Bronchial epithelial cell (primary cell): ENCODE results near the gene MYO18A. TPM values are rescaled to one million over a fixed set of nuclear protein-coding genes. Genes with fewer than 3 reads are reported as not detected.
"Not testable (repeated sequence)": the region's sequence is repeated elsewhere in the genome, so short reads cannot be mapped to it uniquely, and the experiment has no call there.

ENCODE experiments used
- DNase-seq: peaks from one replicate; pipeline ENCODE4 v3.0.0-alpha.2; 2010; ENCODE audit warnings: low read depth
- FAIRE-seq: peaks from 2 replicates; lab custom pipeline; 2011; peaks lifted over from hg19 to GRCh38; lab: Jason Lieb, UNC
- H3K27me3 ChIP-seq: 2 replicates; pipeline ENCODE4 v1.5.1; 2011; ENCODE audit warnings: low read length; ENCODE audit not compliant: control insufficient read depth, insufficient read depth
- H3K36me3 ChIP-seq: 2 replicates; pipeline ENCODE4 v1.5.1; 2011; ENCODE audit warnings: low read length; ENCODE audit not compliant: control insufficient read depth, insufficient read depth
- H3K4me3 ChIP-seq: 2 replicates; pipeline ENCODE4 v1.5.1; 2011; ENCODE audit warnings: mild to moderate bottlenecking, low read depth, low read length, control low read depth
- total RNA-seq: library from RNA; depleted of rRNA; stranded (reverse); fragments of >200 nt; gene quantifications from 2 replicates; pipeline ENCODE4 v1.2.1, GENCODE V29; 2014
- TF ChIP-seq, protein P1 (sequence below): IDR thresholded peaks from 2 replicates; pipeline ENCODE4 v1.5.1; 2011; ENCODE audit warnings: mild to moderate bottlenecking, moderate library complexity, low read length, control low read depth, inconsistent platforms; ENCODE audit not compliant: insufficient read depth, severe bottlenecking

MYO18A gene
- total RNA-seq, 1 donor from 2014 or later = 23.4 TPM

DNA sequence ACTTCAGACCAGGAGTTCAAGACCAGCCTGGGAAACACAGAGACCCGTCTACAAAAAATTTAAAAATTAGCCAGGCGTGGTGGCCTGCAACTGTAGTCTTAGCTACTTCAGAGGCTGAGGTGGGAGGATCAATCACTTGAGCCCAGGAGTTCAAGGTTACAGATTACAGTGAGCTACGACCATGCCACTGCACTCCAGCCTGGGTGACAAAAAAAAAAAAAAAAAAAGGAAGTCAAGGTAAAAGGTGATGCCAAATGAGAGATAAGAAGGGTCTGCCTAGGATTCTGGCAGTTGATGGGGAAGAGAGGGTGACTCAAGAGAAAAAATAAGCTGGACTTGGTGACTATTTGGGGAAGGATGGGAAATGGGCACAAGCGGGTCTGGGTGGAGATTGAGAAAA is 32.5 kb downstream of the MYO18A start:
- FAIRE-seq (no peak), DNase-seq (no peak)

DNA sequence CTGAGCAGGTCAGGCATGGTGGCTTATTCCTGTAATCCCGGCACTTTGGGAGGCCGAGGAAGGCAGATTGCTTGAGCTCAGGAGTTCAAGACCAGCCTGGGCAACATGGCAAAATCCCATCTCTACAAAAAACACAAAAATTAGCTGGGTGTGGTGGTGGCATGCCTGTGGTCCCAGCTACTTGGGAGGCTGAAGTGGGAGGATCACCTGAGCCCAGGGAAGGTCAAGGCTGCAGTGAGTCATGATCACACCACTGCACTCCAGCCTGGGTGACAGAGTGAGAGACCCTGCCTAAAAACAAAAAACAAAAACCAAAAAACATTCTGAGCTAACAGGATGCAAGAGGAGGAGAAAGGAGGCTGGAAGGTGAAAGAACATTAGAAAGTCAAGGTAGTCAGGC is 33.0 kb downstream of the MYO18A start:
- H3K36me3 ChIP-seq, H3K27me3 ChIP-seq, FAIRE-seq, H3K4me3 ChIP-seq, DNase-seq: not testable (repeated sequence)

More for the DNA sequence above, 32.5 kb downstream of the MYO18A start:
- TF ChIP-seq, protein P1, sequence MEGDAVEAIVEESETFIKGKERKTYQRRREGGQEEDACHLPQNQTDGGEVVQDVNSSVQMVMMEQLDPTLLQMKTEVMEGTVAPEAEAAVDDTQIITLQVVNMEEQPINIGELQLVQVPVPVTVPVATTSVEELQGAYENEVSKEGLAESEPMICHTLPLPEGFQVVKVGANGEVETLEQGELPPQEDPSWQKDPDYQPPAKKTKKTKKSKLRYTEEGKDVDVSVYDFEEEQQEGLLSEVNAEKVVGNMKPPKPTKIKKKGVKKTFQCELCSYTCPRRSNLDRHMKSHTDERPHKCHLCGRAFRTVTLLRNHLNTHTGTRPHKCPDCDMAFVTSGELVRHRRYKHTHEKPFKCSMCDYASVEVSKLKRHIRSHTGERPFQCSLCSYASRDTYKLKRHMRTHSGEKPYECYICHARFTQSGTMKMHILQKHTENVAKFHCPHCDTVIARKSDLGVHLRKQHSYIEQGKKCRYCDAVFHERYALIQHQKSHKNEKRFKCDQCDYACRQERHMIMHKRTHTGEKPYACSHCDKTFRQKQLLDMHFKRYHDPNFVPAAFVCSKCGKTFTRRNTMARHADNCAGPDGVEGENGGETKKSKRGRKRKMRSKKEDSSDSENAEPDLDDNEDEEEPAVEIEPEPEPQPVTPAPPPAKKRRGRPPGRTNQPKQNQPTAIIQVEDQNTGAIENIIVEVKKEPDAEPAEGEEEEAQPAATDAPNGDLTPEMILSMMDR = no peak
- Histone ChIP-seq H3K27me3 (no peaks in the 10 kb centered on the region), H3K36me3 (peaks cover 1% of the 10 kb centered on the region), H3K4me3 (no peak overlapping the region)

DNA sequence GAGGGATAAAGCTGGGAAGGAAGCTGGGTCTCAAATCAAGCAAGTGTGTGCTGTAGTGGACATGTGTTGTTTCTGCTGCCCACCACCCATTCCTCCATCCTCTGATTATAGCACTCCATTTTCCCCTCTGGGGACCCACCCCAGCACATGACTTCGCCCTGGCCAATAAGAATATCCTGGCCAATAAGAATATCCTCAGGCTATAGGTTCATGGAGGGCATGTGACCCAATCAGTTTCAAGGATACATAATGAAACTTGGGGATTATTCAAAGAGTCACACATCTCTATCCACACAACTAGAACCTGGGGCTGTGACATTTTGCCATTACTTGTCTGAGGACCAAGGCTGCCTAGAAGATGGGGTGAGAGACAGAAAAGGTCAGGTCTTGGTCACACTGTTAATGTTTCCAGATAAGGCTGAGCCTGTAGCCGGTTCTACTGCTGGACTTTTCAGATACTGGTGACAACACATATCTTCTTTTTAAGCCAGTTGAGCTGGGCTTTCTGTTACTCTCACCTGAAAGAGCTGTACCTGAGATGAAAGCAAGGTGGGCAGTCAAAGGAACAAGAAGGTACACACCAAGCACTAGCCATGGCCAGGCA is 33.7 kb downstream of the MYO18A start:
- Histone ChIP-seq H3K27me3 (no peaks in the 10 kb centered on the region), H3K4me3 (no peak overlapping the region), H3K36me3 (peaks cover 3% of the 10 kb centered on the region)
- FAIRE-seq (peak; percentile 66), DNase-seq (no peak)
- TF ChIP-seq, protein P1 = no peak

DNA sequence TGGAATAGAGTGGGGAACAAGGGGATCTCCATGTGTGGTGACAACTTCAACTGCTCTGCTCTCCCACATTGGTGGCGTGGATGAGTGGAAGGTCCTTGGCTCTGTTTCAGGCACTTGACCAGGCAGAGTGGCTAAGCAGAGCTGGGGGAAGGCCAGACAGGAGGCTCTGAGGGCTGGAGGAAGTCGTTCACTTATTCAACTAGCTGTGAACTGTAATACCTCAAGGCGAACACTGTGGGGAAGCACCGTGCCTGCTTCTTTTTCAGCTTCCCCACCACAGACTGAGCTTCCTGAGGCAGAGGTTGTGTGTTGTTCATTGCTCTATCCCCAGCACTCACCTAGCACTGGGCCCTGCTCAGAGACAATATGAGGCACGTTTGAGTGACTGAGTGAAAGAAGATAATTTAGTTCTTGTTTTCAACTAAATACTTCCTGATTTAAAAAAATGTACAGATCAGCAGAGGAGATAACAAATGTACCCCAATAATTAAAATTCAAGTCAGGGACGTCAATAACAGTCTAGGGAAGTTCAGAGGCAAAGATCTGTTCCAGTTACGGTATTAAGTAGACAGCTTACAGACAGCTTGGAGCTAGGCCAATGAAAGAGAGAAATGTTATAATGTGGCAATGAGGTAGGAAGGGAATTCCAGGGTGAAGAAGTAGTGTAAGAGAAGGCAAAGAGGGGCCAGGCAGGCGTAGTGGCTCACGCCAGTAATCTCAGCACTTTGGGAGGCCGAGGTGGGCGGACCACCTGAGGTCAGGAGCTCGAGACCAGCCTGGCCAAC is 34.7 kb downstream of the MYO18A start:
- no peak overlapping the region for H3K4me3 ChIP-seq
- H3K27me3 ChIP-seq = no peaks in the 10 kb centered on the region
- peaks cover 3% of the 10 kb centered on the region for H3K36me3 ChIP-seq
- FAIRE-seq (no peak), DNase-seq (peak; percentile 70)
- TF ChIP-seq, protein P1 = peak; percentile 77

DNA sequence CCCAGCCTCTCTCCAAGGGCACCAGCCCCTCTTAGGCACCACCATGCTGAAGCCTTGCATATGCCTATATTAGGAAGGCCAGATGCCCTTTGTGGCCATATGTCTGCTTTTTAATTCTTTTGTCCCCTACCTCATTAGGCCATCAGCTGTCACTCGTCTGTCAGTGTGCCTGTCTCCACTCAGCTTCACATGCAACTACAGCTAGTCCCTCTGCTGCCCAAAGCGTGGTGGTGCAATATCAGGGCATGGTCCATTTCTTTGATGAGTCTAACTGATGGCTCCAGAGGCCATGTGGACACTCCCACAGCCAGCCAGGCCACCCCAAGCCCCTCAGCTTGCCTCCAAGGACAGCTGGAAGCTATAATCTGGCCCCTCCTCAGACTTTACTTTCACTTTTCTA is 36.3 kb downstream of the MYO18A start:
- no peaks in the 10 kb centered on the region for H3K27me3 ChIP-seq
- DNase-seq (no peak), FAIRE-seq (no peak)
- H3K4me3 ChIP-seq = no peak overlapping the region
- H3K36me3 ChIP-seq = peaks cover 3% of the 10 kb centered on the region
- TF ChIP-seq, protein P1 = peak; percentile 39

DNA sequence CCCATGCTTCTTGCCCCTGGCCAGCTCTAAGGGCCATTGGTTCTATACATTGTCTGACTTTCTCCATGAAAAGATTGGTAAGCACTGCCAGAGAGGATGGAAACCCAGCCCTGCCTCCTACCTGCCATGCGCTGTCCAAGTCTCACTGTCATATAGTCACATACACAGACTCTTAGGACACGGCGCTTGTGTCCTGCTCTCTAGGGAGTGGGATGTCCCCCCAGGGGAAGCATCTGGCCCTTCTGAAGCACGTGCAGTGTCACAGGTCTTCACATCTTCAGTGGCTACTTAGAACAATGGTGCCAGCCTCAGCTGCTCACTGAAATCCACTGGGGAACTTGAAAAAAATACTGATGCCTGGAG is 38.7 kb downstream of the MYO18A start:
- FAIRE-seq = no peak
- no peak for DNase-seq
- H3K27me3 ChIP-seq = no peaks in the 10 kb centered on the region
- no peak overlapping the region for H3K4me3 ChIP-seq
- TF ChIP-seq, protein P1 = no peak
- H3K36me3 ChIP-seq = peaks cover 2% of the 10 kb centered on the region
